ENCODE measurements around the gene ATP10B. TPM values are rescaled to one million over a fixed set of nuclear protein-coding genes. Genes with fewer than 3 reads are reported as not detected.

Gene ATP10B
- total and polyA plus RNA-seq, 4 donors = 0.08 to 7.2 (median 0.53) TPM

DNA sequence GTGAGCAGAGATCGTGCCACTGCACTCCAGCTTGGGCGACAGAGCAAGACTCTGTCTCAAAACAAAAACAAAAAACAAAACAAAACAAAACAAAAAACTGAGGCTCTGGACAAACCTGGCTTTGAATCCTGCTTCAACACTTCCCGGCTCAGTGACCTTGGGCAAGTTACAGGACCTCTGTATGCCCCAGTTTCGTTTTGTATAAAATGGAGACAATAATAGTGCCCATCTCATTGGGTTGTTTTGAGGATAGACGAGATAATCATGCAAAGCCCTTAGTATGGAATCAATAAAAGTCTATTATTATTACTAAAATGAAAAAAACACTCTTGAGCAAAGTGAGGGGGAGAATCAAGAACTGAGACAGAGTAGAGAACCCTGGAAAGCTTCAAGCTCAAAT, 184.9 kb downstream of the ATP10B start:
- ATAC-seq (ENCODE audit: insufficient read depth, low FRiP score) (no peak), DNase-seq (no peak)
- TF ChIP-seq, protein P1, sequence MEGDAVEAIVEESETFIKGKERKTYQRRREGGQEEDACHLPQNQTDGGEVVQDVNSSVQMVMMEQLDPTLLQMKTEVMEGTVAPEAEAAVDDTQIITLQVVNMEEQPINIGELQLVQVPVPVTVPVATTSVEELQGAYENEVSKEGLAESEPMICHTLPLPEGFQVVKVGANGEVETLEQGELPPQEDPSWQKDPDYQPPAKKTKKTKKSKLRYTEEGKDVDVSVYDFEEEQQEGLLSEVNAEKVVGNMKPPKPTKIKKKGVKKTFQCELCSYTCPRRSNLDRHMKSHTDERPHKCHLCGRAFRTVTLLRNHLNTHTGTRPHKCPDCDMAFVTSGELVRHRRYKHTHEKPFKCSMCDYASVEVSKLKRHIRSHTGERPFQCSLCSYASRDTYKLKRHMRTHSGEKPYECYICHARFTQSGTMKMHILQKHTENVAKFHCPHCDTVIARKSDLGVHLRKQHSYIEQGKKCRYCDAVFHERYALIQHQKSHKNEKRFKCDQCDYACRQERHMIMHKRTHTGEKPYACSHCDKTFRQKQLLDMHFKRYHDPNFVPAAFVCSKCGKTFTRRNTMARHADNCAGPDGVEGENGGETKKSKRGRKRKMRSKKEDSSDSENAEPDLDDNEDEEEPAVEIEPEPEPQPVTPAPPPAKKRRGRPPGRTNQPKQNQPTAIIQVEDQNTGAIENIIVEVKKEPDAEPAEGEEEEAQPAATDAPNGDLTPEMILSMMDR (IDR thresholded peaks at IDR 0.05; ENCODE audit: control extremely low read depth, extremely low read depth) = no peak
- Histone ChIP-seq H3K4me3 (no peak overlapping the region), H3K27ac (ENCODE audit: low read depth in 1 of 2, low read length in 1 of 2) (no peak overlapping the region), H3K4me1 (ENCODE audit: control insufficient read depth in 5 of 5, insufficient read depth in 5 of 5, low read length in 5 of 5) (no peaks in the 10 kb centered on the region), H3K9ac (ENCODE audit: insufficient read depth in 1 of 2, low read length in 2 of 2) (no peak overlapping the region), H3K36me3 (ENCODE audit: control insufficient read depth in 4 of 4, insufficient read depth in 4 of 4, low read length in 4 of 4) (no peaks in the 10 kb centered on the region), H3K9me3 (ENCODE audit: control insufficient read depth in 4 of 4, insufficient read depth in 3 of 4, low read length in 3 of 4) (no peaks in the 10 kb centered on the region), H3K27me3 (ENCODE audit: control insufficient read depth in 3 of 3, insufficient read depth in 3 of 3, low read length in 2 of 3) (no peaks in the 10 kb centered on the region)
- WGBS, 2 donors = 78 to 84% methylated on average over 5 of the region's 5 CpGs

DNA sequence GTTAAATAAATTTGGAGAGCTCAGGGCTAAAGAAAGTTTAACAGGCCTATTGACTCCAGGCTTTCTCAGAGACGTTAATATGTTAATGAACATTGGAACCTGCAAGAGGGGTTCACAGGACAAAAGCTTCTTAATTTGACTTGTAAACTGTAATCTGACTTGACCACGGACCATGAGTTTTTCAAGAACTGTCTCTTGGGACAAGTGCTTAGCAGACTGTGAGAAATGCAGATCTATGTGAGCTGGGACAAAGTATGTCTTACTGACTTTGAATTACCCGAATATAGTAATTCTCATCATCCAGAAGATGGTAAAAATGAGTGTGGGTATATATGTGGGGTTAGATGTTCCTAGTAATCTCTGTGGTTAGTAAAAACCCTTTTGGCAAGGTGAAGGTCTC, 186.6 kb downstream of the ATP10B start:
- Histone ChIP-seq H3K4me1 (ENCODE audit: control insufficient read depth in 5 of 5, insufficient read depth in 5 of 5, low read length in 5 of 5) (no peaks in the 10 kb centered on the region), H3K36me3 (ENCODE audit: control insufficient read depth in 4 of 4, insufficient read depth in 4 of 4, low read length in 4 of 4) (no peaks in the 10 kb centered on the region), H3K27me3 (ENCODE audit: control insufficient read depth in 3 of 3, insufficient read depth in 3 of 3, low read length in 2 of 3) (no peaks in the 10 kb centered on the region), H3K9ac (ENCODE audit: insufficient read depth in 1 of 2, low read length in 2 of 2) (no peak overlapping the region), H3K27ac (ENCODE audit: low read depth in 1 of 2, low read length in 1 of 2) (no peak overlapping the region), H3K4me3 (no peak overlapping the region), H3K9me3 (ENCODE audit: control insufficient read depth in 4 of 4, insufficient read depth in 3 of 4, low read length in 3 of 4) (no peaks in the 10 kb centered on the region)
- WGBS, 2 donors = 69 to 79% methylated on average over 3 of the region's 3 CpGs
- no peak for DNase-seq
- TF ChIP-seq, protein P1 (IDR thresholded peaks at IDR 0.05; ENCODE audit: control extremely low read depth, extremely low read depth) = no peak
- ATAC-seq (ENCODE audit: insufficient read depth, low FRiP score) = no peak

DNA sequence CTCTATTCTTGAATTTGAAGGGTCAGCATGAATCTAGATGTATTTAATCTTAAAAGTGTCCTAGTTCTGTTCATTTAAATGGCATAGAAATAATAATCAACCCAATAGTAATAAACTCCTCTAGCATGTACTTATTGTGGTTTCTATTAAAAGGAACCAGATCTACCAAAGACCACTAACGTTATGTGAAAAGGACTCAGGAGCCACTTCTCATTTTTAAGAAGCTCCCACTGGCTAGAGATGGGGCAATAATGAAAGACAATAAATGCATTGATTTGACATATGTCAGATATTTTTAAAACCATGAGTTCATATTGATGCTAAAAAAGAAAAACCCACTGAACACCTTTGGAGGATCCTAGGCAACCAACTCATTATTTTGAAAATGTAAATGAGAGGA, 191.9 kb downstream of the ATP10B start:
- Histone ChIP-seq H3K9me3 (ENCODE audit: control insufficient read depth in 4 of 4, insufficient read depth in 3 of 4, low read length in 3 of 4) (no peaks in the 10 kb centered on the region), H3K27me3 (ENCODE audit: control insufficient read depth in 3 of 3, insufficient read depth in 3 of 3, low read length in 2 of 3) (no peaks in the 10 kb centered on the region), H3K4me3 (no peak overlapping the region), H3K9ac (ENCODE audit: insufficient read depth in 1 of 2, low read length in 2 of 2) (no peak overlapping the region), H3K4me1 (ENCODE audit: control insufficient read depth in 5 of 5, insufficient read depth in 5 of 5, low read length in 5 of 5) (no peaks in the 10 kb centered on the region), H3K27ac (ENCODE audit: low read depth in 1 of 2, low read length in 1 of 2) (no peak overlapping the region), H3K36me3 (ENCODE audit: control insufficient read depth in 4 of 4, insufficient read depth in 4 of 4, low read length in 4 of 4) (no peaks in the 10 kb centered on the region)
- WGBS, 2 donors = 40 to 69% methylated on average over 1 of the region's 1 CpG
- DNase-seq (no peak), ATAC-seq (ENCODE audit: insufficient read depth, low FRiP score) (no peak)
- TF ChIP-seq, protein P1 (IDR thresholded peaks at IDR 0.05; ENCODE audit: control extremely low read depth, extremely low read depth) = no peak
